K562 treated with DMSO at 1 percent for 12 hours (cell line): Measurements from ENCODE around the gene SH2D3A. TPM values are rescaled to one million over a fixed set of nuclear protein-coding genes. Genes with fewer than 3 reads are reported as not detected.

Experiments
- total RNA-seq: library from RNA; unstranded; fragments of 300-600 nt; gene quantifications from 2 replicates; pipeline ENCODE4 v1.2.3, GENCODE V29; 2022; ENCODE audit not compliant: insufficient read depth

The SH2D3A gene
- total RNA-seq, result 7.5 and 11.4 TPM in 2 replicates

GRCh38 chr19:6767357-6768235 lies at the start of gene SH2D3A:
SH2D3A (minus strand) TSS chr19:6767435; CDS start chr19:6763748, 3,687 bp downstream.

GRCh38 chr19:6772028-6772865 lies 5.0 kb upstream of the SH2D3A start, which contains the start of gene VAV1:
VAV1 (plus strand) TSS chr19:6772708; CDS start chr19:6772808, 100 bp downstream.

GRCh38 chr19:6739390-6739882 lies 27.8 kb downstream of the SH2D3A start, which contains the start of gene TRIP10:
TRIP10 (plus strand) TSS chr19:6739680; CDS start chr19:6739762, 82 bp downstream.

GRCh38 chr19:6737284-6737872 lies 29.9 kb downstream of the SH2D3A start, which contains the start of gene GPR108:
GPR108 (minus strand) TSS chr19:6737580; CDS start chr19:6737576, 4 bp downstream.

GRCh38 chr19:6720369-6721137 lies 46.7 kb downstream of the SH2D3A start, which contains the start of gene C3:
C3 (minus strand) TSS chr19:6720650; CDS start chr19:6720589, 61 bp downstream.

Other genes with a start within 250 kb of the SH2D3A start
- 35.3 and 42.9 TPM in 2 replicates for gene TNFSF9, start 236.4 kb downstream of the SH2D3A start, total RNA-seq
- gene CD70, start 176.3 kb downstream of the SH2D3A start, total RNA-seq, result 4.8 and 5.3 TPM in 2 replicates
- 0.39 TPM in 1 of 2 replicates, not detected in the other for gene TNFSF14, start 97.3 kb downstream of the SH2D3A start, total RNA-seq
- gene C3, start 46.8 kb downstream of the SH2D3A start, total RNA-seq, result 18.6 and 20.2 TPM in 2 replicates
- gene GPR108, start 29.9 kb downstream of the SH2D3A start, total RNA-seq, result 42.5 and 54.7 TPM in 2 replicates
- gene TRIP10, start 27.8 kb downstream of the SH2D3A start, total RNA-seq, result 37.3 and 54.9 TPM in 2 replicates
- gene VAV1, start 5.3 kb upstream of the SH2D3A start, total RNA-seq, result 25.0 and 36.9 TPM in 2 replicates
- gene ADGRE1, start 120.1 kb upstream of the SH2D3A start, total RNA-seq, result 2.5 and 4.5 TPM in 2 replicates